Mammary epithelial cell (primary cell): Measurements from ENCODE around the gene ZNF646.

Experiments
- EZH2 ChIP-seq: IDR thresholded peaks from 2 replicates; pipeline ENCODE4 v1.6.1; 2012; ENCODE audit warnings: low read length, inconsistent platforms, borderline replicate concordance
- TF ChIP-seq, protein P1 (sequence below), 2 donors: IDR thresholded peaks in 1 of 2; conservative IDR thresholded peaks in 1 of 2; 2 replicates each; pipeline ENCODE4 v1.5.1; 2011 to 2012; ENCODE audit warnings: inconsistent platforms in 2 of 2, low read length in 2 of 2, mild to moderate bottlenecking in 2 of 2, control low read depth in 1 of 2, low read depth in 1 of 2; ENCODE audit not compliant: insufficient read depth in 1 of 2; ENCODE audit errors: extremely low read depth in 1 of 2

DNA sequence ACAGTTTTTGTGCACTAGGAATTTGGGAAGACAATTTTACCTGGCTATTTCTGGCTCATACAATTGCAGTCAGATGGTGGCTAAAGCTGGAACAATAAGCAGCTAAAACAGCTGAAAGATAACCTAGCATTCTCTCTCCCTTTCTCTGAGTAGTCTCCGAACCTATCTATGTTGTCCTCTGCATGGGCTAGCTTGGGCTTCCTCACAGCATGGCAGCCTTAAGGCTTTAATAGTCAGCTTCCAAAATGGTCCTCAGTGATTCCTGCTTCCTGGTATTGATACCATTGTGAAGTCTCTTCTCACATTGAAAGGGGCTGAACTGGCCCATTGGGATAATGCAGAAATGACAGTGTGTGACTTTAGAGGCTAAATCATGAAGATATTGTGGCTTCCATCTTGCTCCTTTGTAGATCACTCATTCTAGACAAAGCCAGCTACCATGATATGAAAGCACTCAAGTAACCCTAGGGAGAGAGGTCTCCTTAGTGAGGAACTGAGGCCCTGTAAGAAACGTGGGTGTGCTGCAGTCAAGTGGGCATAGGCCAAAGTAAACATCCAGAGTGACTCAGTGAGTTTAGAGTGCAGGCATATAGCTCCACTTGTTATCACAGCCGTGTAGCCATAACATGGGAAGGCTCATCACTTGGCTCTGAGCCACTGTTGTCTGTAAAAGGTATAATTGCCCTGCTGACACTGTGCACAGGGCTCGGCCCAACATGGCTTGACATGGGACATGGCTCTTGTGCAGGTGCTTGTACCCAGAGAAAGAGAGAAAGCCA, 25.8 kb downstream of the ZNF646 start:
- TF ChIP-seq, protein P1, sequence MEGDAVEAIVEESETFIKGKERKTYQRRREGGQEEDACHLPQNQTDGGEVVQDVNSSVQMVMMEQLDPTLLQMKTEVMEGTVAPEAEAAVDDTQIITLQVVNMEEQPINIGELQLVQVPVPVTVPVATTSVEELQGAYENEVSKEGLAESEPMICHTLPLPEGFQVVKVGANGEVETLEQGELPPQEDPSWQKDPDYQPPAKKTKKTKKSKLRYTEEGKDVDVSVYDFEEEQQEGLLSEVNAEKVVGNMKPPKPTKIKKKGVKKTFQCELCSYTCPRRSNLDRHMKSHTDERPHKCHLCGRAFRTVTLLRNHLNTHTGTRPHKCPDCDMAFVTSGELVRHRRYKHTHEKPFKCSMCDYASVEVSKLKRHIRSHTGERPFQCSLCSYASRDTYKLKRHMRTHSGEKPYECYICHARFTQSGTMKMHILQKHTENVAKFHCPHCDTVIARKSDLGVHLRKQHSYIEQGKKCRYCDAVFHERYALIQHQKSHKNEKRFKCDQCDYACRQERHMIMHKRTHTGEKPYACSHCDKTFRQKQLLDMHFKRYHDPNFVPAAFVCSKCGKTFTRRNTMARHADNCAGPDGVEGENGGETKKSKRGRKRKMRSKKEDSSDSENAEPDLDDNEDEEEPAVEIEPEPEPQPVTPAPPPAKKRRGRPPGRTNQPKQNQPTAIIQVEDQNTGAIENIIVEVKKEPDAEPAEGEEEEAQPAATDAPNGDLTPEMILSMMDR (conservative IDR thresholded peaks at IDR 0.05 in 1 of 2, IDR thresholded peaks at IDR 0.05 in 1 of 2; ENCODE audit: extremely low read depth in 1 of 2, insufficient read depth in 1 of 2, low read depth in 1 of 2, low read length in 2 of 2) = no peak
- no peak for TF ChIP-seq EZH2
